Chondrocyte (in vitro differentiated cells): ENCODE results near the gene PDE4D. TPM values are rescaled to one million over a fixed set of nuclear protein-coding genes. Genes with fewer than 3 reads are reported as not detected.
"Not testable (repeated sequence)": the region's sequence is repeated elsewhere in the genome, so short reads cannot be mapped to it uniquely, and the experiment has no call there.

Experiments
- DNase-seq: peaks from one replicate; pipeline ENCODE4 v3.0.0; 2021; ENCODE audit warnings: mixed read lengths, low spot score
- H3K27ac Mint-ChIP-seq: one replicate; pipeline ENCODE4 v1.8.0; 2021; ENCODE audit warnings: mild to moderate bottlenecking, moderate library complexity, mixed read lengths; ENCODE audit not compliant: unreplicated experiment
- H3K27me3 Mint-ChIP-seq: 2 replicates; pipeline ENCODE4 v1.8.0; 2021; ENCODE audit warnings: low read depth, mixed read lengths
- H3K36me3 Mint-ChIP-seq: 2 replicates; pipeline ENCODE4 v1.8.0; 2021; ENCODE audit warnings: low read depth, mixed read lengths
- H3K4me1 Mint-ChIP-seq: 2 replicates; pipeline ENCODE4 v1.8.0; 2021; ENCODE audit warnings: low read depth, mild to moderate bottlenecking, mixed read lengths
- H3K4me3 Mint-ChIP-seq: one replicate; pipeline ENCODE4 v1.8.0; 2021; ENCODE audit warnings: mild to moderate bottlenecking, moderate library complexity, mixed read lengths; ENCODE audit not compliant: unreplicated experiment
- H3K9me3 Mint-ChIP-seq: 2 replicates; pipeline ENCODE4 v1.8.0; 2021; ENCODE audit warnings: low read depth, mixed read lengths
- CTCF ChIP-seq: fragments of 200-600 bp; sonication (generic); IDR thresholded peaks from 2 replicates; pipeline ENCODE4 v1.5.0; 2021; ENCODE audit warnings: antibody characterized with exemption, mild to moderate bottlenecking, moderate library complexity
- total RNA-seq: library from RNA; stranded (reverse); gene quantifications from 3 replicates; pipeline ENCODE4 v1.2.1, GENCODE V29; 2021

The PDE4D gene
- total RNA-seq, 1 donor from 2014 or later = 21.1 TPM

GRCh38 chr5:59596586-59597350 is 296.8 kb downstream of the PDE4D start:
- Mint-ChIP-seq H3K36me3 (no peaks in the 10 kb centered on the region), H3K4me3 (no peak overlapping the region), H3K9me3 (no peaks in the 10 kb centered on the region), H3K27ac (no peak overlapping the region), H3K4me1 (peaks cover 44% of the 10 kb centered on the region), H3K27me3 (no peaks in the 10 kb centered on the region)
- TF ChIP-seq CTCF = no peak
- no peak for DNase-seq

- H3K9me3 Mint-ChIP-seq, H3K4me3 Mint-ChIP-seq, H3K36me3 Mint-ChIP-seq, DNase-seq, H3K27me3 Mint-ChIP-seq: not testable (repeated sequence)
- Mint-ChIP-seq H3K4me1 (peaks cover 44% of the 10 kb centered on the region), H3K27ac (peak overlapping the region; percentile 5)
These were observed 299.4 kb downstream of the PDE4D start for GRCh38 chr5:59594118-59594517.

DNA sequence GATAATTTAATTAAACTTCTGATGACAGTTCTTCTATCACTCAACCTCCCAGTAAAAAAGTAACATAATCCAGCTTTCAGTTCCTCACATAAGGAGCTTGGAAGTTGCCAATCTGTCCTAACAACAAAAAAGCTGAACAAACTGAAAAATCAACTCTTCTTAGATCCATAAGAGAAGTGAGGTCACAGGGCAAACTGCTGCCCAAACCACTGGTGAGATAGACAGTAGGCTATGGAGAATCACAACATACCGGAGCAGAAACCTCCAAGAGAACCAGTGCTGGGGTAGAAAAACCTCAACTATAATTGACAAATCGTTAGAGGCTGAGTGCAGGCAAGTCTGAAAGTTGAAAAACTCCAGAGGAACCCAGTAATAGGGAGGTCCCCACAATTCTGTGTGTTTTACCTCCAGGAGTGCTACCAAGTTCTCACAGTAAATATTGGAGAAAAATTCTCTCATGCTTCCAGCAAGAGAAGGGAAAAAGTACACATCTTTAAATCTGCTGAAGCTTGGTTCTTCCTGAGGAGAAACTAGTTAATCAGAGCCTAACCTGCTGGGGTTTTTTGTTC is 300.0 kb downstream of the PDE4D start:
- DNase-seq = no peak
- Mint-ChIP-seq H3K4me3 (no peak overlapping the region), H3K4me1 (peaks cover 40% of the 10 kb centered on the region), H3K27me3 (no peaks in the 10 kb centered on the region), H3K9me3 (no peaks in the 10 kb centered on the region), H3K36me3 (no peaks in the 10 kb centered on the region), H3K27ac (peak overlapping the region; percentile 5)
- TF ChIP-seq CTCF = no peak

DNA sequence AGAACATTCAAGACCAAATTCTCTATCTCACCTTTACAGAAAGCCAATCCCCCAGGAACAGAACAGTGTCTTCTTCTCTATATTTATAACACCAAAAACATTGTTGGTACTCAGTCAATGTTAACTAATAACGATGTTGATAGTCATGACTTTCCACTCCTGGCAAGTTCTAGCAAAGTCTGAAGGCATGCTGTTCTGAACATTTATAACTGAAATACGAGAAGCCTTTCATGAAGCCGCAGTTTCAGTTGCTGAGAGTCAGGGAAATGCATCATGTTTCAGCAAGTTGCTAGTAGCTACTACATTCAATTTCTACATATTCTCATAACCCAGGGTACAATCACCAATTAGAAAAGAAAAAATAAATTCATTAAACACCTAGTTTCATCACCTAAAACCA is 301.4 kb downstream of the PDE4D start:
- TF ChIP-seq CTCF = no peak
- Mint-ChIP-seq H3K4me3 (no peak overlapping the region), H3K27ac (peak overlapping the region; percentile 49), H3K4me1 (peaks cover 41% of the 10 kb centered on the region), H3K27me3 (no peaks in the 10 kb centered on the region), H3K9me3 (no peaks in the 10 kb centered on the region), H3K36me3 (no peaks in the 10 kb centered on the region)
- DNase-seq = no peak

- no peak overlapping the region for H3K4me3 Mint-ChIP-seq
- H3K9me3 Mint-ChIP-seq = no peaks in the 10 kb centered on the region
- H3K27me3 Mint-ChIP-seq = no peaks in the 10 kb centered on the region
- H3K27ac Mint-ChIP-seq = no peak overlapping the region
- TF ChIP-seq CTCF = no peak
- no peak for DNase-seq
- no peaks in the 10 kb centered on the region for H3K36me3 Mint-ChIP-seq
- peaks cover 35% of the 10 kb centered on the region for H3K4me1 Mint-ChIP-seq
These were observed 302.4 kb downstream of the PDE4D start for GRCh38 chr5:59591162-59591561.

DNA sequence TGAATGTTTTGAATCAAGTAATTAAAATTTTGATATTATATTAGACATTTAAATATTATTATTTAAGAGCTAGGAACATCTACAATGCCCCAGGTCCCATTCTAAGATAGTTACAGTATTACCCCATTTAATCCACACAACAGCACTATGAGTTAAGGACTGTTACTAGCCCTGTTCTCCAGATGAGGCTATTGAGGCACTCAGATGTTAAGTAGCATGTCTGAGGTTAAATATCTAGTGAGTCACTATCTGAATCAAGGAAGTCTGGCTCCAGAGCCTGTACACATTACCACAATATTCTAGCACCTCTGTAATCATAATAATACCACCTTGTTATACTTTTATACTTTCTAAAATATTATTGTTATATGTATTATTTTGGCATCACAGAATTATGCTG is 304.6 kb downstream of the PDE4D start:
- DNase-seq = no peak
- Mint-ChIP-seq H3K4me1 (peaks cover 28% of the 10 kb centered on the region), H3K27ac (no peak overlapping the region), H3K36me3 (no peaks in the 10 kb centered on the region), H3K27me3 (no peaks in the 10 kb centered on the region), H3K9me3 (no peaks in the 10 kb centered on the region), H3K4me3 (no peak overlapping the region)
- no peak for TF ChIP-seq CTCF
